ENCODE measurements around the gene LRRC4. TPM values are rescaled to one million over a fixed set of nuclear protein-coding genes. Genes with fewer than 3 reads are reported as not detected.
A peak's percentile ranks its signal among the peaks of the same experiment; 100 is the strongest.

LRRC4 gene
- polyA plus RNA-seq, 1 donor from 2014 or later = not detected

DNA sequence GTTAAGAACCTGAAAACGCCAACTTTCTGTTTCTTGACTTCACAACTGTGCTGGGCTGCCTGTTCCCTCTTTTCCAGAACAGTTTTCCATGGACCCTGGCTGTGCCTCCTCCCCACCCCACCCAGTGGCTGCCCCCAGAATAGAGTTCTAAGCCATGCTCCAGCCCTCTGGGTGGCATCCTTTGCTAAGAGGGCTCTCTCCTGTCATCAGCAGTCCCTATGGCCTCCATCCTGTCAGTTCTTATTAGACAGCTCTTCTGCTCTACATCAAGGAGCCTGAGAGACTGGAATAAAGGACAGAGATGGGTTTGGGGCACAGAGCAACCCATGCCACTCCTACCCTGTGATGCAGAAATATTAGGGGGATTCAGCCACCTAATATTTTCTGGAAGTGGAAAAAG is 13.9 kb upstream of the LRRC4 start:
- Mint-ChIP-seq H3K9me3 (no peaks in the 10 kb centered on the region), H3K27ac (no peak overlapping the region), H3K36me3 (peaks cover 3% of the 10 kb centered on the region), H3K4me1 (peaks cover 13 to 32% (median 22%) of the 10 kb centered on the region in 3 donors), H3K4me3 (no peak overlapping the region), H3K27me3 (no peaks in the 10 kb centered on the region)

DNA sequence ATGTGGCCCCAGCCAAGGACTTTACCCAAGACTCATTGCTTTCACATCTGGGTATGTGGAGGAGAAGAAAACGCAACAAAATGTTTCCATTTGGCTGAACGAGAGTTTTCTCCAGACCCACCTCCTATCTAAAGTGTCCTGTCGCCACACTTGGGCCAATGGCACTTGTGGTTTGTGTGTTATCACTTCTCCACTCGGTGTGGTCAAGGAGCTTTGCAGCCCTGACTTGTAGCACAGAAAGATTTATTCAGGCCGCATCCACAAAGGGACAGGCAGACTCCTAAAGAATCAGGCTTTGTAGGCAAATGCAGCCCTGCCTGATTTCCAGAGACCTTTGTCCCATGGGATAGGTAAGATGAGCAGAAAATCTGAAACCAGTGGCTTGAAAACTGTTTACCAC is 12.8 kb upstream of the LRRC4 start:
- H3K27ac Mint-ChIP-seq = no peak overlapping the region
- H3K9me3 Mint-ChIP-seq = no peaks in the 10 kb centered on the region
- peaks cover 14 to 27% (median 20%) of the 10 kb centered on the region in 3 donors for H3K4me1 Mint-ChIP-seq
- no peaks in the 10 kb centered on the region for H3K27me3 Mint-ChIP-seq
- peak overlapping the region in 1 of 4 donors; percentile 60 for H3K4me3 Mint-ChIP-seq
- peaks cover 3% of the 10 kb centered on the region for H3K36me3 Mint-ChIP-seq

DNA sequence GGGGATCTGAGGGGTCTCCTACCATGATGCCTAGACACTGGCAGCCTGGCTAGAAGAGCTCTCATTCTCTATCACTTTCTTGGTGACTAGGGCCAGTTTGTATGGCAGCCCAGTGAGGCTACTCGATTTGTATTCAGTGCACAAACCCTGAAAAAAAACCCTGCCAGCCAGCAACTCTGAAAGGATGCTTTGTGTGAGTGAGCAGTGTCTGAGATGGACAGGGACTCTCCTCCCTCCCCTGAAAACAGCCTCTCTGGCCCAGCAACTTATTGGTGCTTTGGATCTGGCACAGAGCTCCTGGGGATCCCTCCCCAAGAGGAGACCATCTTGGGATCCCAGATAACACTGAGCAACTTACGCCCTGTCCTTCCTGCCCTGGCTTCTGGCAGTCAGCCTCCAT is 10.8 kb upstream of the LRRC4 start:
- H3K27ac Mint-ChIP-seq = no peak overlapping the region

DNA sequence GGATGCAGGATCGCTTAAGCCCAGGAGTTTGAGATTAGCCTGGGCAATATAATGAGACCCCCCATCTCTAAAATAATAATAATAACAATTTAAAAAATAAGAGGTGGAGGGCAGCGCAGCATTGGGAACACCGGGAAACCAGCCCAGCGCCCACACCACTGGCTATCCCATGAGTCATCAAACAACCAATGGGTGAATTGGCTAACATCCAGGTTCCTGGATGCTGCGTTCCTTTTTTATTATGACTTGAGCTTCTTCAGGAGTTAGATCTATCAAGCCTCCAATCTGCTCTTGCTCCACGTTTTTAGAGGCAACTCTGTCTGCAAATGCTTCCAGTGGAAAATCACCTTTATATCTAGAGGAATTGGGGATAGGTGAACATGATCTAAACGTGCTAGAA is 10.0 kb upstream of the LRRC4 start:
- no peak overlapping the region for H3K27ac Mint-ChIP-seq
- H3K4me3 Mint-ChIP-seq = no peak overlapping the region
- H3K9me3 Mint-ChIP-seq = no peaks in the 10 kb centered on the region
- no peaks in the 10 kb centered on the region for H3K27me3 Mint-ChIP-seq
- peaks cover 28 to 47% (median 33%) of the 10 kb centered on the region in 3 donors for H3K4me1 Mint-ChIP-seq
- H3K36me3 Mint-ChIP-seq = peaks cover 6% of the 10 kb centered on the region

More for the DNA sequence above, 10.8 kb upstream of the LRRC4 start:
- Mint-ChIP-seq H3K9me3 (no peaks in the 10 kb centered on the region), H3K4me1 (peaks cover 26 to 43% (median 26%) of the 10 kb centered on the region in 3 donors), H3K4me3 (no peak overlapping the region), H3K27me3 (no peaks in the 10 kb centered on the region), H3K36me3 (peaks cover 6% of the 10 kb centered on the region)

DNA sequence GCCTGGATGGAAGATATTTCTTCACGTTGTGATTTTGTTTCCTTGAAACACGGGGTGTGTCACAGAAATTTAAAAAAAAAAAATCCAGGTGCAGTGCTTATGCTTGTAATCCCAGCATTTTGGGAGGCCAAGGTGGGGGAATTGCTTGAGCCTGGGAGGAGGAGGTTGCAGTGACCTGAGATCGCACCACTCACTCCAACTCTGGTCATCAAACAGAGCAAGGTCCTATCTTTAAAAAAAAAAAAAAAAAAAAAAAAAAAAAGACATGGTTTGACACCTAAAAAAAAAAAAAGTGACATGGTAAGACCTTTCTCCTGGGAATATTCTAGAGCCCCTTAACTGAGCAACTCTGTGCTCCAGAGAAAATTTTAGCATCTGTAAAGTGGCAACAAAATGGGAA is 9.0 kb upstream of the LRRC4 start:
- Mint-ChIP-seq H3K9me3 (no peaks in the 10 kb centered on the region), H3K4me1 (peaks cover 30 to 47% (median 35%) of the 10 kb centered on the region in 3 donors), H3K4me3 (no peak overlapping the region)

DNA sequence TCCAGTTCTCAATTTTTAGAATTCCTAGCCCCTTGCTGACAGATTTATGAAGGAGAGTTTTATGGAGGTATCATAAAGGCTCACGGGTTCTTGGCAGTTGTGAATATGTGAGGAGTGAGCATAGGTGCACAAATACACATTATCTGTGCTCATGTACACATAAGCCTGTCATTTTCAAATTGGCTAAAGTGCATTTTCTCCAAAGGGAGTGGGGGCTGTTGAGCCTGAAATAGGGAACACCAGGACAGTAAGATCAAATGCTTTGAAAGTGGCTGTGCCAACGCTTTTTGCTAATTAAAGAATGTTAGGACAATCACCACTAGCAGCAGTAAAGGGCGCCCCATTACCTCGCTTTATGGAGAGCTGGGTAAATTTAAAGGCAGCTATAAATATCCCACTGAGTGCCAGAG is 8.3 kb upstream of the LRRC4 start:
- no peaks in the 10 kb centered on the region for H3K27me3 Mint-ChIP-seq
- no peak overlapping the region for H3K4me3 Mint-ChIP-seq
- no peak overlapping the region for H3K27ac Mint-ChIP-seq
- peaks cover 31 to 49% (median 33%) of the 10 kb centered on the region in 3 donors for H3K4me1 Mint-ChIP-seq
- H3K36me3 Mint-ChIP-seq = peaks cover 6% of the 10 kb centered on the region
- no peaks in the 10 kb centered on the region for H3K9me3 Mint-ChIP-seq

More for the DNA sequence above, 9.0 kb upstream of the LRRC4 start:
- Mint-ChIP-seq H3K36me3 (peaks cover 6% of the 10 kb centered on the region), H3K27ac (no peak overlapping the region), H3K27me3 (no peaks in the 10 kb centered on the region)

DNA sequence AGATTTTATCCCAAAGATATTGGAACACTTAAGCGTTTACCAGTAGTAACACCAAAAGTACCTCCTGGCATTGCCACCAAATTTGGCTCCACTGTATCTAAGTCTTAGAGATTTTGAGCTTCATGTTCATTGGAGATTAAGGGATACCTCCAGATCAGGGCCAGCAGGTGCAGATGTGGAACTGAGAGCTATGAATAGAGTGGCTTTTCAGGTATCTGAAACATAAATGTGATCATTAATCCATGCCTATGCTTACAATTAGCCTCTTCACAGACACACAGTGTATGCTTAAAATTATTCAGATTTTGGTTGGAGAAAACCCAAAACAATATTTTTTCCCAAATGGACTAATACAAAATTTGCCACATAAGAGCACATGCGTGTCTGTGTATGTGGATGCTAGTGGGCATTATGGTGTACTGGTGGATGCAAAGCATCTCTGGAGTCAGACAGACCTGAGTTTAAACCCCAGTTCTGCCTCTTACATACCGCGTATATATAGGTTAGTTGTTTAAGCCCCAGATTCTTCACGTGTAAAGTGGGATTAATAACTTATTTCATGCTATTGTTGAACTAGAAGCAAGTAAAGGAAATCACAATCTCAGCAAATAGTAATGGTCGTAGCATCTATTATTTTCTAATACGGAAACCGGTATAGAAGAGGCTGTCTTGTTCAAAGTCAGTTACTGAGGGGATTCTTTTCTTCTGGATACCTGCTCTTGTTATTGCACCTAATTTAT is 6.8 kb upstream of the LRRC4 start:
- no peak overlapping the region for H3K27ac Mint-ChIP-seq
- H3K4me3 Mint-ChIP-seq = no peak overlapping the region
- peaks cover 6% of the 10 kb centered on the region for H3K36me3 Mint-ChIP-seq
- H3K4me1 Mint-ChIP-seq = peaks cover 27 to 48% (median 30%) of the 10 kb centered on the region in 3 donors
- H3K27me3 Mint-ChIP-seq = no peaks in the 10 kb centered on the region
- no peaks in the 10 kb centered on the region for H3K9me3 Mint-ChIP-seq

DNA sequence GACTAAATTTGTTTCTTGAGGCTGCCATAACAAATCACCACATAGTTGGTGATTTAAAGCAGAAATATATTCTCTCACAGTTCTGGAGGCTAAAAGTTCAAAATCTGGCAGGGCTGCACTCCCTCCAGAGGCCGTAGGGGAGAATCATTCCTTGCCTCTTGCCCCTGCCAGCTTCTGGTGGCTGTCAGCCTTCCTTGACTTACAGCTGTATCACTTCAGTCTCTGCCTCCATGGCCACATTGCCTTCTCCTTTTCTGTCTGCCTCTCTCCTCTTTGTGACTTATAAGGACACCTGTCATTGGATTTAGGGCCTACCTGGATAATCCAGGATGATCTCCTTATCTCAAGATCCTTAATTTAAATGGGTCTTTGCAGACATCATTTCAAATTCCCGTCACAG is 5.8 kb upstream of the LRRC4 start:
- H3K9me3 Mint-ChIP-seq = no peaks in the 10 kb centered on the region
- no peak overlapping the region for H3K27ac Mint-ChIP-seq
- peaks cover 27 to 48% (median 28%) of the 10 kb centered on the region in 3 donors for H3K4me1 Mint-ChIP-seq
- H3K4me3 Mint-ChIP-seq = no peak overlapping the region
- no peaks in the 10 kb centered on the region for H3K27me3 Mint-ChIP-seq
- peaks cover 5% of the 10 kb centered on the region for H3K36me3 Mint-ChIP-seq

DNA sequence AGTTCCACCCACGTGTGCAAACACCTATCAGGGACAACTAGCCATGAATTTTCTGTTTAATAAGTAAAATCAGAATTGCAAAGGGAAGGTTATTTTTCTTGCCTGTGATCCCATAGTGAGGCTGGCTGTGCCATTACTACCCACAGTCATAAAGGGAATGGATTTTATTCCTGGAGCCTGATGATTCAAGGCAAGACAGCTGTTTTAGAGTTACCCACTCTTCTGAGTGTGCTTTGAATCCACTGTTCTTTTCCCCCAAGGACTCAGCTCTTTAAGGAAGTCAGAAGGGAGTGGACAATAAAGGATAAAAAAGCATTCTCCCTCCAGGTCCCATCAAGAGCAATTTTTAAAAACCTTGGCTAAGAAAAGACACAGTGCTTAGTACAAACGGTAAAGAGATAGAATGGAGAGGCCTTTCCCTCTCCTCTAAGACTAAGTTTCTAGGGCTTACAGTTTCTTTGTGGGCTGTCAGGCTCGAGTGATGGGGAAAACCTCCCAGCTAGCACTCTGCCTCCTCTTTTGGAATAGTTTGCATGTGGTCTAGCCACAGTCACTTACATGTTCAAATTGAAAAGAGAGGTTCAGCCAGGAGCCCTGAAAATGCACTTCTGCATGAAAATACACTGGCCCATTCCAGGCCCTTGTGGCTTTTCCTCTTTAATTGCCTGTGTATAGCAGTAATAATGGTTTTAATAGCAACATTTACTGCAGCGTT is 5.1 kb upstream of the LRRC4 start:
- peaks cover 4% of the 10 kb centered on the region for H3K36me3 Mint-ChIP-seq
- H3K27ac Mint-ChIP-seq = no peak overlapping the region

DNA sequence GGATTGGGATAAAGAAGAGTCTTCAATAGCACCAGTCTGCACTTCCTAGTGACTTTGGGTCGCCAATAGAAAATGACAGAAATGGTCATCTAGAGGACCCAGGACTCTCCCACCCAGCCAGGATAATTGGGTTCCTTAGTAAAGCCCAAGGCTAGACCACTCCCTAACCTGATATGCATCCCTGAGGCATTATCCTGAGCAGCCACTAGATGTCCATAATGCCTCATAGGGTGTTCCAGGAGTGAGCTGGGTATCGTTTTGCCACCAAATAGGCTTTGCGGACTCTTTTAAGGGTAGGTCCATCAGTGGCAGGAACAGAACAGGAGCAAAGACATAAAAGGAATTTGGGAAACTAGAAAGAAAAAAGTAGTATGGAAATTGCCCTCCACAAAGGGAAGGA is 4.5 kb upstream of the LRRC4 start:
- no peaks in the 10 kb centered on the region for H3K27me3 Mint-ChIP-seq
- no peaks in the 10 kb centered on the region for H3K9me3 Mint-ChIP-seq
- H3K27ac Mint-ChIP-seq = no peak overlapping the region
- peak overlapping the region in 1 of 4 donors; percentile 40 for H3K4me3 Mint-ChIP-seq
- peaks cover 4% of the 10 kb centered on the region for H3K36me3 Mint-ChIP-seq
- H3K4me1 Mint-ChIP-seq = peaks cover 23 to 44% (median 25%) of the 10 kb centered on the region in 3 donors

More for the DNA sequence above, 5.1 kb upstream of the LRRC4 start:
- no peaks in the 10 kb centered on the region for H3K9me3 Mint-ChIP-seq
- H3K27me3 Mint-ChIP-seq = no peaks in the 10 kb centered on the region
- H3K4me1 Mint-ChIP-seq = peaks cover 25 to 45% (median 26%) of the 10 kb centered on the region in 3 donors
- peak overlapping the region in 2 of 4 donors; percentile 27 to 76 for H3K4me3 Mint-ChIP-seq

DNA sequence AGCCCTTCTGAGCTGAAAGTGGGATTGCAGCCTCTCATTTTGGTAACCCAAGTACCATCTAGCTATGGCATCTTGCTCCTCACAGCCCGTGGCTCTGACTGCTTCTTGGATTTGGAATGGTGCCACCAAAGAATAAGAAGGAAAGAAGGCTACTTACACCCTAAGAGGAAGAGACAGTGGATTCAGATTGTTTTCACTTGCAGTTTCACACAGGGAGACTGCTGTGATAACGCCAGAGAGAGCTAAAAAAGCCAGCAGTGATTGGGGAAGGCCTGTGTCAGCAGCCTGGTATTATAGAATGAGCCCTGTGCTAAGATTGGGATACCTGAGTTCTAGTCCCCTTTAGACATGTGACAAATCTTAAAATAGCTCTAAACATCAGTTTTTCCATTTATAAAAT is 3.6 kb upstream of the LRRC4 start:
- peak overlapping the region in 1 of 4 donors; percentile 40 for H3K4me3 Mint-ChIP-seq
- H3K27me3 Mint-ChIP-seq = no peaks in the 10 kb centered on the region
- H3K9me3 Mint-ChIP-seq = no peaks in the 10 kb centered on the region
- H3K4me1 Mint-ChIP-seq = peaks cover 29 to 44% (median 29%) of the 10 kb centered on the region in 3 donors
- H3K36me3 Mint-ChIP-seq = peaks cover 4% of the 10 kb centered on the region
- peak overlapping the region in 1 of 3 donors; percentile 32 for H3K27ac Mint-ChIP-seq

DNA sequence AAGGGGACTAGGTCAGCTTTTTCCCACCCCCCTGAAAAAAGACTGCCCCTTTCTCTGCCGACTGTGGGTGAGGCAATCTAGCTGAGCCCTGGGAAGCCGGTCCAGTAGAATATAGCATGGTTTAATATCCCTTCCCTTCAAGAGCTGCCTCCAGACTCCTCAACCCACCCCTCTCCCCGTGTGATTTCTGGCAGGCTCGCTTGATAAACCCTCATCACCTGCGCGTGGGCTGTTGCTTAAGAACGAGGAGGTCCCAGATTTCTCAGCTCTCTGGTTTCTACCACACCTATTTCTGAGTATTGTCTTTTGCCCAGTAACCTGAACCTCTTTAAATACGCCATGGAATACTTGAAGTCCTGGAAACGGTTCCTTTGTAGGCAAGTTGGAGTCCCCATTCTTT is 2.0 kb upstream of the LRRC4 start:
- Mint-ChIP-seq H3K27me3 (no peaks in the 10 kb centered on the region), H3K4me1 (peaks cover 23 to 39% (median 35%) of the 10 kb centered on the region in 3 donors), H3K4me3 (peak overlapping the region; percentile 37 to 83 (median 72)), H3K9me3 (no peaks in the 10 kb centered on the region), H3K27ac (peak overlapping the region in 1 of 3 donors; percentile 27), H3K36me3 (peaks cover 7% of the 10 kb centered on the region)

DNA sequence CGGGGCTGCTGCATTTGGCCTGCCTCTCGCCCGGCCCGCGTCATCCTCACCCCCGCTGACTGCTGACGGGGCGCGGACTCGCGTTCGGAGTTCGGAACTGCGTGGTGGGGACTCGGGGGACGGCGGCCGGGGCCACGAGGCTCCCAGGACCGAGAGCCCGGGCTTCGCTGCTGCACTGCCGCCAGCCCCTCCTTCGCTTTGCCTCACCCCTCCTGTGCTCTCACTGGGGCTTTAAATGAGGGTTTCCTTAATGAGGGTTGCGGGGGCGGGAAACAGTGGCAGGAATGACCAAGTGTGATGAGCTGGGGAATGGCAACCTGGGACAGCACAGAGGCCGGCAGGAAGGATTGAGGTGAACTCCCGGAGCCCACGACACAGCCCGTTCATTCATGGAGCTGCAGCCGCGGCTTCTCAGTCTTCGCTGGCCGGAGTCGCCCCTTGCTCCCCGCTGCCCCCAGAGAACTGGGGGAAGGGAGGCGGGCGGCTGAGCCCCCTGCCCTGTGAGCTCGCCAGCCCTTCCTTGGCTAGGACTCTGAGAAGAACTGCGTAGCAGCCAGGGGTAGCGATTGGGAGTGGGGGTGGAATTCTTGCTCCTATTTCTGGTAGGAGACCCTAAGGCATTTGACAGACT is 1.5 kb upstream of the LRRC4 start:
- peaks cover 20 to 34% (median 32%) of the 10 kb centered on the region in 3 donors for H3K4me1 Mint-ChIP-seq
- no peaks in the 10 kb centered on the region for H3K9me3 Mint-ChIP-seq
- peak overlapping the region; percentile 22 to 84 (median 54) for H3K4me3 Mint-ChIP-seq
- H3K27ac Mint-ChIP-seq = no peak overlapping the region
- peaks cover 7% of the 10 kb centered on the region for H3K36me3 Mint-ChIP-seq
- H3K27me3 Mint-ChIP-seq = no peaks in the 10 kb centered on the region

DNA sequence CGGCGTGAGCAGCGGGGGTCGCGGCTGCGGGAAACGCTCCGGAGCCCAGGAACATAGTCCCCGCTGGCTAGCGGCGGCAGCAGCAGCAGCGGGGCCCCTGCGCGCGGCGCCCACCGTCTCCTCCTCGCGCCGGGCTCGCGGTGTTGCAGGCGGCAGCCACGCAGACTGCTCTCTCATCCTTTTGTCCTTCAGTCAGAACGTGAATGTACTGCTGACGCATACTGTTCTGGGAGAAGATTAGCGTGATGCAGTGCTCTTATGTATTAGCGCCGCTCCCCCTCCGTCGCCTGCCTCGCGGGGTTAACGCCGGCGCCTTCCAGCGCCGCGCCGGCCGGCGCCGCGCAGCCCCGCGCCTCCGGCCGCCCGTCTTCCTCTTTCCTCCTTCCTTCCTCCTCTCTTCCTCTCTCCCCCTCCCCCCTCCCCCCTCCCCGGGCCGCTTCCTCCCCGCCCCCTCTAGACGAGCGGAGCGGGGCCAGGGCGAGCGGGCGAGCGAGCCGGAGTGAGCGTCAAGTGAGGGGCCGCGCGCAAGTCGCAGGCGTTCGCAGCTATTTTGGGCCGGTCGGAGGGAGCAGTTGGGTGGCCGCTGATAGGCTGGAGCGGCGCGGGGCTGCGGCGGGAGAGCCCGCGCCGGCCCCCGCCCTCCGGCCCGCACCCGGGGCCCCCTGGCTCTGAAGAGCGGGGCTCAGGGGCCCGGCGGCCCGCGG is 816 bp upstream of the LRRC4 start:
- Mint-ChIP-seq H3K4me1 (peaks cover 19 to 30% (median 27%) of the 10 kb centered on the region in 3 donors), H3K4me3 (peak overlapping the region; percentile 76 to 96 (median 90)), H3K27me3 (no peaks in the 10 kb centered on the region), H3K27ac (peak overlapping the region in 1 of 3 donors; percentile 6), H3K9me3 (no peaks in the 10 kb centered on the region), H3K36me3 (peaks cover 7% of the 10 kb centered on the region)

All from IgD-negative memory B cell (primary cell).